NCI-H2196 treated with DMSO at 0.1 percent for 48 hours (cell line): ENCODE data around the gene ACE.
"Not testable (repeated sequence)": the region's sequence is repeated elsewhere in the genome, so short reads cannot be mapped to it uniquely, and the experiment has no call there.

ENCODE experiments used
- DNase-seq: peaks from one replicate; lab custom pipeline; 2025; ENCODE audit not compliant: unreplicated experiment; lab: John Stamatoyannopoulos, UW

Gene ACE

GRCh38 chr17:63443053-63443452, 33.8 kb upstream of the ACE start:
- DNase-seq = no peak

- DNase-seq = no peak
These were observed 32.4 kb upstream of the ACE start for GRCh38 chr17:63444457-63444856.

- no peak for DNase-seq
These were observed 31.8 kb upstream of the ACE start for GRCh38 chr17:63445065-63445464.

- DNase-seq = peak; percentile 49
These were observed 31.3 kb upstream of the ACE start for GRCh38 chr17:63445571-63445953.

GRCh38 chr17:63445954-63446752, 30.7 kb upstream of the ACE start, which contains the start of gene CYB561:
Gene CYB561 (minus strand): TSS chr17:63446306. CDS start chr17:63437547, 8,759 bp downstream.
- DNase-seq = peak; percentile 82

GRCh38 chr17:63446753-63447470, 29.9 kb upstream of the ACE start:
- peak; percentile 67 for DNase-seq

GRCh38 chr17:63447471-63448009, 29.3 kb upstream of the ACE start:
- no peak for DNase-seq

- no peak for DNase-seq
These were observed 28.2 kb upstream of the ACE start for GRCh38 chr17:63448655-63449054.

GRCh38 chr17:63450551-63450950, 26.3 kb upstream of the ACE start:
- no peak for DNase-seq

GRCh38 chr17:63451150-63451549, 25.7 kb upstream of the ACE start:
- no peak for DNase-seq

- no peak for DNase-seq
These were observed 24.6 kb upstream of the ACE start for GRCh38 chr17:63452046-63452961.

GRCh38 chr17:63452962-63453551, 23.8 kb upstream of the ACE start:
- peak; percentile 62 for DNase-seq

GRCh38 chr17:63454357-63454756, 22.5 kb upstream of the ACE start:
- DNase-seq = not testable (repeated sequence)

- DNase-seq = no peak
These were observed 21.9 kb upstream of the ACE start for GRCh38 chr17:63454915-63455314.

- no peak for DNase-seq
These were observed 21.4 kb upstream of the ACE start for GRCh38 chr17:63455417-63455816.

GRCh38 chr17:63458478-63458877, 18.4 kb upstream of the ACE start:
- no peak for DNase-seq

GRCh38 chr17:63460018-63460417, 16.8 kb upstream of the ACE start:
- no peak for DNase-seq

- DNase-seq = no peak
These were observed 13.1 kb upstream of the ACE start for GRCh38 chr17:63463771-63464170.

- no peak for DNase-seq
These were observed 12.1 kb upstream of the ACE start for GRCh38 chr17:63464691-63465236.

GRCh38 chr17:63468099-63468498, 8.8 kb upstream of the ACE start:
- DNase-seq = not testable (repeated sequence)
